ENCODE results near the gene BFSP2. TPM values are rescaled to one million over a fixed set of nuclear protein-coding genes. Genes with fewer than 3 reads are reported as not detected.
A peak's percentile ranks its signal among the peaks of the same experiment; 100 is the strongest.

The BFSP2 gene
- total and polyA plus RNA-seq, 2 of the 13 experiments (the other 11 are each of a cell fraction or from before 2014, with no cell fraction given), result not detected

DNA sequence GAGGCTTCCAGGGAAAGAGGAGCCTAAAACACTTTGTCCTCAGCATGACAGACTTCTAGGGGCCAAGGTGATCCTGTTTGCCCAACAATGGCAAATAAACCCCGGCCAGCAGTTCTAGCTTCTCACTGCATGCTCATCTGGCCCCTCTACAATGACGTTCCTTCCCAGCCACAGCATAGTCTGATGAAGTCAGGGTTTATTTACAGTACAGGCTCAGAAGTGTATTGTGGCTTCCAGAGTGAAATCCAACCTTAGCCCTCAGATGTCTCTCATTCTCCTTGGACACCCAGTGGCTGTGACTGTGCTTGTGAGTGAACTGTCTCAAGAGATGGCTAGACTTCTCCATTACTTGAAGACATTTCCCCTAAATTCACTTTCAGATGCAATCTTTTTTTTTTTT lies 40.8 kb downstream of the BFSP2 start:
- CTCF ChIA-PET (ENCODE audit: low intra/inter-chr PET ratio, low total read pairs), result no interaction called here
- peaks cover 27% of the 10 kb centered on the region for H3K4me1 ChIP-seq (ENCODE audit: insufficient read depth, low read length)
- ATAC-seq, result peak; percentile 58; the same call in 2 of the 3 replicates
- POLR2A ChIA-PET, result no interaction called here
- BruUV-seq (replicated peaks), result no TSS peak
- H3K9ac ChIP-seq (ENCODE audit: insufficient read depth, low read depth, low read length), result no peak overlapping the region
- DNase-seq (ENCODE audit: low spot score), result no peak
- intact Hi-C loops (cut with micrococcal nuclease; ENCODE audit: unreplicated experiment), result loop anchor here (5.0 kb wide), 1 partner anchor 137 kb away; no protein-coding TSS in a partner anchor
- H2AFZ ChIP-seq (ENCODE audit: low read length), result no peak overlapping the region
- 0% methylated on average over 2 of the region's 2 CpGs for WGBS (ENCODE audit: low lambda C conversion rate)
- in situ Hi-C loops (cut with HindIII; ENCODE audit: extremely low pct_ligation_motif_present, low pct_unique_long_range_greater_than_20kb), result no loop called here
- no peaks in the 10 kb centered on the region for H3K79me2 ChIP-seq (ENCODE audit: insufficient read depth, low read length)
- no peaks in the 10 kb centered on the region for H3K36me3 ChIP-seq (replicated peaks in 1 of 2; ENCODE audit: control insufficient read depth in 1 of 2, insufficient read depth in 2 of 2, low read length in 2 of 2)
- H3K4me3 ChIP-seq (replicated peaks in 1 of 3; ENCODE audit: insufficient read depth in 1 of 3, low read depth in 2 of 3, low read length in 3 of 3), result no peak overlapping the region
- H3K4me2 ChIP-seq (ENCODE audit: low read depth, low read length), result no peak overlapping the region
- no peaks in the 10 kb centered on the region for H3K27me3 ChIP-seq (ENCODE audit: control insufficient read depth in 1 of 2, insufficient read depth in 2 of 2, low read length in 2 of 2)
- FAIRE-seq, result no peak
- no peaks in the 10 kb centered on the region for H3K9me3 ChIP-seq (ENCODE audit: low read length)
- no peak for TF ChIP-seq ETV5 (CRISPR knock-in tag; IDR thresholded peaks at IDR 0.05; ENCODE audit: borderline replicate concordance)
- no peak for TF ChIP-seq ZNF562 (CRISPR knock-in tag; IDR thresholded peaks at IDR 0.05; ENCODE audit: borderline replicate concordance)
- TF ChIP-seq EEA1 (CRISPR knock-in tag; IDR thresholded peaks at IDR 0.05; ENCODE audit: borderline replicate concordance), result no peak
- no peak for TF ChIP-seq TRIM22 (IDR thresholded peaks at IDR 0.05)
- TF ChIP-seq, protein P1, sequence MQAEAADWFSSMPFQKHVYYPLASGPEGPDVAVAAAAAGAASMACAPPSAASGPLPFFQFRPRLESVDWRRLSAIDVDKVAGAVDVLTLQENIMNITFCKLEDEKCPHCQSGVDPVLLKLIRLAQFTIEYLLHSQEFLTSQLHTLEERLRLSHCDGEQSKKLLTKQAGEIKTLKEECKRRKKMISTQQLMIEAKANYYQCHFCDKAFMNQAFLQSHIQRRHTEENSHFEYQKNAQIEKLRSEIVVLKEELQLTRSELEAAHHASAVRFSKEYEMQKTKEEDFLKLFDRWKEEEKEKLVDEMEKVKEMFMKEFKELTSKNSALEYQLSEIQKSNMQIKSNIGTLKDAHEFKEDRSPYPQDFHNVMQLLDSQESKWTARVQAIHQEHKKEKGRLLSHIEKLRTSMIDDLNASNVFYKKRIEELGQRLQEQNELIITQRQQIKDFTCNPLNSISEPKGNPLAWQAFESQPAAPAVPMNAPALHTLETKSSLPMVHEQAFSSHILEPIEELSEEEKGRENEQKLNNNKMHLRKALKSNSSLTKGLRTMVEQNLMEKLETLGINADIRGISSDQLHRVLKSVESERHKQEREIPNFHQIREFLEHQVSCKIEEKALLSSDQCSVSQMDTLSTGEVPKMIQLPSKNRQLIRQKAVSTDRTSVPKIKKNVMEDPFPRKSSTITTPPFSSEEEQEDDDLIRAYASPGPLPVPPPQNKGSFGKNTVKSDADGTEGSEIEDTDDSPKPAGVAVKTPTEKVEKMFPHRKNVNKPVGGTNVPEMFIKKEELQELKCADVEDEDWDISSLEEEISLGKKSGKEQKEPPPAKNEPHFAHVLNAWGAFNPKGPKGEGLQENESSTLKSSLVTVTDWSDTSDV (CRISPR knock-in tag; IDR thresholded peaks at IDR 0.05), result no peak
- no peaks in the 10 kb centered on the region for H4K20me1 ChIP-seq (ENCODE audit: insufficient read depth, low read length)
- H3K27ac ChIP-seq (ENCODE audit: extremely low read length, insufficient read depth, low read length), result no peak overlapping the region
